GM12878 (cell line): ENCODE data around the gene VTN. TPM values are rescaled to one million over a fixed set of nuclear protein-coding genes. Genes with fewer than 3 reads are reported as not detected.
A peak's percentile ranks its signal among the peaks of the same experiment; 100 is the strongest.

ENCODE experiments used
- CHD1 ChIP-seq: IDR thresholded peaks from 2 replicates; pipeline ENCODE4 v1.6.1; 2012; ENCODE audit warnings: low read depth, low read length, improper control_type of control experiment
- EP300 ChIP-seq, 2 experiments: fragments of 150-350 bp in 1 of 2; IDR thresholded peaks; 2 replicates each; pipeline ENCODE4 v1.6.1; 2011 to 2012; ENCODE audit warnings: low read depth in 2 of 2, low read length in 2 of 2, borderline replicate concordance in 1 of 2, improper control_type of control experiment in 1 of 2, inconsistent platforms in 1 of 2; ENCODE audit not compliant: control insufficient read depth in 1 of 2
- ESRRA ChIP-seq: IDR thresholded peaks from 2 replicates; pipeline ENCODE4 v1.6.1; 2012; ENCODE audit warnings: mild to moderate bottlenecking, low read length, improper control_type of control experiment
- GABPA ChIP-seq: IDR thresholded peaks from 2 replicates; pipeline ENCODE4 v1.6.1; 2014; ENCODE audit warnings: antibody characterized with exemption, low read depth, mild to moderate bottlenecking, inconsistent platforms
- GATAD2B ChIP-seq: fragments of 450-650 bp; conservative IDR thresholded peaks from 2 replicates; pipeline ENCODE4 v1.6.1; 2017; ENCODE audit warnings: low read depth, mild to moderate bottlenecking, moderate library complexity
- IRF4 ChIP-seq: IDR thresholded peaks from 2 replicates; pipeline ENCODE4 v1.6.1; 2011; ENCODE audit warnings: low read depth, low read length
- KAT2A ChIP-seq: conservative IDR thresholded peaks from 2 replicates; pipeline ENCODE4 v1.6.1; 2011; ENCODE audit warnings: low read depth, low read length; ENCODE audit not compliant: control insufficient read depth
- MEF2A ChIP-seq: IDR thresholded peaks from 2 replicates; pipeline ENCODE4 v1.6.1; 2011; ENCODE audit warnings: low read depth, mild to moderate bottlenecking, low read length, moderate library complexity; ENCODE audit not compliant: insufficient read depth
- MTA2 ChIP-seq: fragments of 450-650 bp; IDR thresholded peaks from 2 replicates; pipeline ENCODE4 v1.6.1; 2016; ENCODE audit warnings: low read depth, mild to moderate bottlenecking, moderate library complexity
- MYC ChIP-seq: IDR thresholded peaks from 2 replicates; pipeline ENCODE4 v1.6.1; 2011; ENCODE audit warnings: mild to moderate bottlenecking, low read length, moderate library complexity, inconsistent platforms; ENCODE audit not compliant: insufficient read depth, insufficient replicate concordance, insufficient read length, severe bottlenecking
- NFYA ChIP-seq: IDR thresholded peaks from 2 replicates; pipeline ENCODE4 v1.6.1; 2011; ENCODE audit warnings: low read depth, mild to moderate bottlenecking, low read length, improper control_type of control experiment, borderline replicate concordance
- NKRF ChIP-seq: fragments of 450-650 bp; conservative IDR thresholded peaks from 2 replicates; pipeline ENCODE4 v1.6.1; 2017; ENCODE audit warnings: mild to moderate bottlenecking, moderate library complexity
- NR2C2 ChIP-seq: IDR thresholded peaks from 2 replicates; pipeline ENCODE4 v1.6.1; 2011; ENCODE audit warnings: borderline replicate concordance, low read depth; ENCODE audit not compliant: control insufficient read depth, insufficient read length
- POLR2A ChIP-seq: IDR thresholded peaks from 2 replicates; pipeline ENCODE4 v1.6.1; 2011; ENCODE audit warnings: low read depth, mild to moderate bottlenecking, low read length
- RAD51 ChIP-seq: fragments of 450-650 bp; IDR thresholded peaks from 2 replicates; pipeline ENCODE4 v1.6.1; 2016; ENCODE audit warnings: moderate library complexity, mild to moderate bottlenecking, inconsistent platforms
- RCOR1 ChIP-seq: conservative IDR thresholded peaks from 2 replicates; pipeline ENCODE4 v1.6.1; 2012; ENCODE audit warnings: low read depth, low read length, improper control_type of control experiment
- RELA ChIP-seq: fragments of 450-650 bp; IDR thresholded peaks from 2 replicates; pipeline ENCODE4 v1.8.0; 2014; ENCODE audit warnings: borderline replicate concordance; ENCODE audit not compliant: partially characterized antibody
- SMC3 ChIP-seq: IDR thresholded peaks from 2 replicates; pipeline ENCODE4 v1.6.1; 2011; ENCODE audit warnings: low read length, improper control_type of control experiment, borderline replicate concordance
- STAT3 ChIP-seq: IDR thresholded peaks from 2 replicates; pipeline ENCODE4 v1.6.1; 2011; ENCODE audit warnings: low read depth, low read length, improper control_type of control experiment
- TAF1 ChIP-seq: IDR thresholded peaks from 2 replicates; pipeline ENCODE4 v1.6.1; 2011; ENCODE audit warnings: mild to moderate bottlenecking, low read depth, low read length, borderline replicate concordance
- TCF12 ChIP-seq: IDR thresholded peaks from 2 replicates; pipeline ENCODE4 v1.6.1; 2011; ENCODE audit warnings: low read depth, mild to moderate bottlenecking, low read length
- WRNIP1 ChIP-seq: IDR thresholded peaks from 2 replicates; pipeline ENCODE4 v1.6.1; 2011; ENCODE audit warnings: low read depth, low read length, improper control_type of control experiment, borderline replicate concordance
- YBX1 ChIP-seq: fragments of 450-650 bp; IDR thresholded peaks from 2 replicates; pipeline ENCODE4 v1.6.1; 2016; ENCODE audit warnings: antibody characterized with exemption
- polyA plus RNA-seq, 11 experiments: library from polyadenylated mRNA; depleted of rRNA in 4 of 11; unstranded in 6 of 11; stranded (reverse) in 5 of 11; fragments of >200 nt; fragmentation: Nextera tagmentation in 4 of 11; fragmentation: Illumina TruSeq in 1 of 11; extraction: Ambion mirVana in 4 of 11; extraction: Trizol in 1 of 11; gene quantifications; 1 replicate in 1 of 11; 2 replicates in 10 of 11; pipeline versions ENCODE4 v1.2.1 to v1.2.3, GENCODE V29; 2011 to 2016; ENCODE audit warnings: inconsistent platforms in 2 of 11, missing spikeins in 2 of 11, low read depth in 1 of 11
- total RNA-seq, 4 experiments: library from RNA; depleted of rRNA in 3 of 4; stranded (reverse); fragments of >200 nt in 3 of 4; fragmentation: Illumina TruSeq in 1 of 4; extraction: Trizol in 1 of 4; gene quantifications; 2 replicates each; pipeline versions ENCODE4 v1.2.1 to v1.2.3, GENCODE V29; 2013 to 2021
- TF ChIP-seq, protein P1 (sequence below): fragments of 450-650 bp; IDR thresholded peaks from 2 replicates; pipeline ENCODE4 v1.6.1; 2017; ENCODE audit warnings: mild to moderate bottlenecking, low read depth, inconsistent platforms; ENCODE audit not compliant: poor library complexity, severe bottlenecking
- TF ChIP-seq, protein P2 (sequence below): IDR thresholded peaks from 2 replicates; pipeline ENCODE4 v1.6.1; 2012; ENCODE audit warnings: low read length, inconsistent platforms

Gene VTN
- total and polyA plus RNA-seq, 10 of the 15 experiments (the other 5 are each of a cell fraction or from before 2014, with no cell fraction given): 0.04 to 1.3 (median 0.13) TPM; not detected in 5

GRCh38 chr17:28335201-28335958 is 34.7 kb downstream of the VTN start, which contains the start of the genes IFT20 and TNFAIP1 (continued):
- TF ChIP-seq GATAD2B (no peak; the same call in 1 of the 2 replicates), MEF2A (no peak), RELA (peak; percentile 94), ESRRA (no peak), GABPA (peak; percentile 99), NKRF (peak; percentile 94), MTA2 (peak; percentile 93), MYC (no peak), EP300 (IDR thresholded peaks at IDR 0.05; ENCODE audit: borderline replicate concordance in 1 of 2, control insufficient read depth in 1 of 2, low read depth in 2 of 2, low read length in 2 of 2) (0 out of 4 replicates have a peak, but pooled peaks of 1 of the 2 experiments have one; percentile 34), TCF12 (0 out of 2 replicates have a peak, but pooled peaks have one; percentile 53), NFYA (no peak), STAT3 (no peak), RAD51 (no peak), IRF4 (no peak), NR2C2 (peak; percentile 94), YBX1 (no peak), CHD1 (no peak), RCOR1 (no peak), TAF1 (peak; percentile 15), WRNIP1 (no peak), POLR2A (peak; percentile 93), KAT2A (no peak), SMC3 (no peak)
- TF ChIP-seq, protein P1, sequence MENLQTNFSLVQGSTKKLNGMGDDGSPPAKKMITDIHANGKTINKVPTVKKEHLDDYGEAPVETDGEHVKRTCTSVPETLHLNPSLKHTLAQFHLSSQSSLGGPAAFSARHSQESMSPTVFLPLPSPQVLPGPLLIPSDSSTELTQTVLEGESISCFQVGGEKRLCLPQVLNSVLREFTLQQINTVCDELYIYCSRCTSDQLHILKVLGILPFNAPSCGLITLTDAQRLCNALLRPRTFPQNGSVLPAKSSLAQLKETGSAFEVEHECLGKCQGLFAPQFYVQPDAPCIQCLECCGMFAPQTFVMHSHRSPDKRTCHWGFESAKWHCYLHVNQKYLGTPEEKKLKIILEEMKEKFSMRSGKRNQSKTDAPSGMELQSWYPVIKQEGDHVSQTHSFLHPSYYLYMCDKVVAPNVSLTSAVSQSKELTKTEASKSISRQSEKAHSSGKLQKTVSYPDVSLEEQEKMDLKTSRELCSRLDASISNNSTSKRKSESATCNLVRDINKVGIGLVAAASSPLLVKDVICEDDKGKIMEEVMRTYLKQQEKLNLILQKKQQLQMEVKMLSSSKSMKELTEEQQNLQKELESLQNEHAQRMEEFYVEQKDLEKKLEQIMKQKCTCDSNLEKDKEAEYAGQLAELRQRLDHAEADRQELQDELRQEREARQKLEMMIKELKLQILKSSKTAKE: no peak
- TF ChIP-seq, protein P2, sequence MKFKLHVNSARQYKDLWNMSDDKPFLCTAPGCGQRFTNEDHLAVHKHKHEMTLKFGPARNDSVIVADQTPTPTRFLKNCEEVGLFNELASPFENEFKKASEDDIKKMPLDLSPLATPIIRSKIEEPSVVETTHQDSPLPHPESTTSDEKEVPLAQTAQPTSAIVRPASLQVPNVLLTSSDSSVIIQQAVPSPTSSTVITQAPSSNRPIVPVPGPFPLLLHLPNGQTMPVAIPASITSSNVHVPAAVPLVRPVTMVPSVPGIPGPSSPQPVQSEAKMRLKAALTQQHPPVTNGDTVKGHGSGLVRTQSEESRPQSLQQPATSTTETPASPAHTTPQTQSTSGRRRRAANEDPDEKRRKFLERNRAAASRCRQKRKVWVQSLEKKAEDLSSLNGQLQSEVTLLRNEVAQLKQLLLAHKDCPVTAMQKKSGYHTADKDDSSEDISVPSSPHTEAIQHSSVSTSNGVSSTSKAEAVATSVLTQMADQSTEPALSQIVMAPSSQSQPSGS: peak; percentile 99
